ENCODE data around the gene CDC42BPB.
A peak's percentile ranks its signal among the peaks of the same experiment; 100 is the strongest.

Gene CDC42BPB

GRCh38 chr14:103015426-103015825 lies 41.9 kb downstream of the CDC42BPB start:
- no peak for DNase-seq

GRCh38 chr14:103014466-103015228 lies 42.7 kb downstream of the CDC42BPB start:
- no peak for DNase-seq

GRCh38 chr14:103013028-103013427 lies 44.3 kb downstream of the CDC42BPB start:
- DNase-seq: no peak

GRCh38 chr14:103009559-103009958 lies 47.8 kb downstream of the CDC42BPB start:
- no peak for DNase-seq

- peak; percentile 61 for DNase-seq
Observed at GRCh38 chr14:103008768-103009357, 48.5 kb downstream of the CDC42BPB start.

- no peak for DNase-seq
Observed at GRCh38 chr14:103008126-103008525, 49.2 kb downstream of the CDC42BPB start.

GRCh38 chr14:103007555-103007954 lies 49.8 kb downstream of the CDC42BPB start:
- no peak for DNase-seq

- DNase-seq: no peak
Observed at GRCh38 chr14:103006991-103007520, 50.3 kb downstream of the CDC42BPB start.

GRCh38 chr14:103006106-103006505 lies 51.2 kb downstream of the CDC42BPB start:
- no peak for DNase-seq

- DNase-seq: no peak
Observed at GRCh38 chr14:103003850-103004249, 53.5 kb downstream of the CDC42BPB start.

- DNase-seq: no peak
Observed at GRCh38 chr14:103003351-103003615, 54.1 kb downstream of the CDC42BPB start.

- DNase-seq: no peak
Observed at GRCh38 chr14:103002578-103003350, 54.6 kb downstream of the CDC42BPB start.

GRCh38 chr14:103001651-103002396 lies 55.5 kb downstream of the CDC42BPB start:
- no peak for DNase-seq

- no peak for DNase-seq
Observed at GRCh38 chr14:103001226-103001625, 56.1 kb downstream of the CDC42BPB start.

- no peak for DNase-seq
Observed at GRCh38 chr14:103000291-103000921, 56.9 kb downstream of the CDC42BPB start.

- no peak for DNase-seq
Observed at GRCh38 chr14:102999227-102999895, 58.0 kb downstream of the CDC42BPB start.

- no peak for DNase-seq
Observed at GRCh38 chr14:102998393-102998792, 59.0 kb downstream of the CDC42BPB start.

- DNase-seq: no peak
Observed at GRCh38 chr14:102996941-102997340, 60.4 kb downstream of the CDC42BPB start.

- DNase-seq: no peak
Observed at GRCh38 chr14:102994689-102995088, 62.7 kb downstream of the CDC42BPB start.

GRCh38 chr14:102993523-102993922 lies 63.8 kb downstream of the CDC42BPB start:
- no peak for DNase-seq

GRCh38 chr14:102991376-102991775 lies 66.0 kb downstream of the CDC42BPB start:
- DNase-seq: no peak

GRCh38 chr14:102988054-102988453 lies 69.3 kb downstream of the CDC42BPB start:
- no peak for DNase-seq
